GM12872 (cell line): ENCODE data around the gene CLSTN3.

Experiments used
- CTCF ChIP-seq: IDR thresholded peaks from 3 replicates; pipeline ENCODE4 v1.5.1; 2011; ENCODE audit warnings: low read depth, mild to moderate bottlenecking, low read length, moderate library complexity; ENCODE audit not compliant: insufficient read depth

Gene CLSTN3

DNA sequence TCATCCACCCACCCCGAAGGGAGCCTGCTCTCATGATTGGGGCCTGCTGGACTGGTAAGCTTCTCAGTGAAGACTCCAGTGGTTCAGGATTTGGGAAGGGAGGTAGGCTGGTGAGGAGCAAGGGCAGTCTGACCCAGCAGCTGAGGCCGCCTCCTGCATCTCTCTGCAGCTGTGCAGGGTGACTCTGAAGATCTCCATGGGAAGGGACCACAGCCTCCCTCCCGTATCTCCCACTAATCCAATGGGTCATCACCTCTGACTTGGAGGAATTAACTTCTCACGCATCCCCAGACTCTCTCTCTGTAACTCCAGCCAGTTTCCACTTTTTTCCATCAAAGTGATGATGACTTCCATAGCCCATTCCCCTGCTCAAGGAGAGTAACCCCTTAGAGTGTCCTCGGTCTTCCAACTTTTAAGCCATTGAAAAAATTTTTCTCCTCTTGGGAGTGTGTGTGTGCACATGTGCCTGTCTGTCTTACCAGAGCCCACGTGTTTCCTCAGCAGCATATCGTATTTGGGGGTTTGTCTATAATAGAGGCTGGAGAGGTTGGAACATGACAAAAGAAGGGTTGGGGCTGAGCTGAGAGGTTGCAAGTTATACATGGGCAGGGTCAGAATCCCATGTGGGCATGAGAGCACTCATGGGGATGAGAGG, 11.3 kb downstream of the CLSTN3 start:
- TF ChIP-seq CTCF: no peak

DNA sequence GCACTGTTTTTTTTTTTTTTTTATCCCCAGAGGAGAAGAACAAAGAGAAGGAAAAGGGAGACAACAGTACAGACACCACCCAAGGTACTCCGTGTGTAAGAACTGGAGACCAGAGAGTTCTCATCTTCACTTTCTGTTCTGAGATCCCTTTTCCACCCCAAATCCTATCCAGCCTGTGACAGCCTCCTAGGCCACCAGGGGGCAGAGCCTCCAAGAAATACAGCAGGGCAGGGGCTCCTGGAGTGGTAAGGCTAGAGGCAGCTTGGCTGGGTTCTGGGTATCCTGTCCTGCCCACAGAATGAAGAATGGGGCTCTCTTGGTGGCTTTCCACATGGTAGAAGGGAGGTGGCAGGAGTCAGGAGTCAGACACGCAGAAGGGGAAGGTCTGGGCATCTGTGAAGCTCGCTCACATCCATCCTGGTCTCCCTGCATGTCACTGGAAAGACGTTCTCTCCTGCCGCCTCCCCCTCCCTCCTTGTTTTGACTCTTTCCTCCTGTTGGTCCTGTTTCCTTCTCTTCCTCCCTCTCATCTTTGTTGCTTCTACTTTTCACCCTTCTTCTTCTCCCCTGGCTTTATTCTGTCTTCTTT, 12.0 kb downstream of the CLSTN3 start:
- peak; percentile 67 for TF ChIP-seq CTCF

GRCh38 chr12:7142809-7143465, 12.8 kb downstream of the CLSTN3 start:
- no peak for TF ChIP-seq CTCF

GRCh38 chr12:7143564-7143963, 13.4 kb downstream of the CLSTN3 start:
- no peak for TF ChIP-seq CTCF

GRCh38 chr12:7144414-7145120, 14.4 kb downstream of the CLSTN3 start:
- TF ChIP-seq CTCF: peak; percentile 39; the same call in 2 of the 3 replicates

- TF ChIP-seq CTCF: no peak
Measured at GRCh38 chr12:7145671-7146070, 15.5 kb downstream of the CLSTN3 start.

GRCh38 chr12:7146228-7146627, 16.1 kb downstream of the CLSTN3 start:
- TF ChIP-seq CTCF: no peak
